ENCODE results near the gene CST9. TPM values are rescaled to one million over a fixed set of nuclear protein-coding genes. Genes with fewer than 3 reads are reported as not detected.

CST9 gene
- total and polyA plus RNA-seq, 10 of the 15 experiments (the other 5 are each of a cell fraction or from before 2014, with no cell fraction given), result not detected

GRCh38 chr20:23570178-23570760 is 35.4 kb downstream of the CST9 start:
- Histone ChIP-seq H3K9ac (ENCODE audit: control insufficient read depth, insufficient read depth, low read length) (no peak overlapping the region), H3K4me3 (no peak overlapping the region), H3K27ac (ENCODE audit: control insufficient read depth, insufficient read depth) (no peak overlapping the region), H3K27me3 (replicated peaks in 1 of 2; ENCODE audit: control insufficient read depth in 2 of 2, insufficient read depth in 2 of 2, low read length in 1 of 2) (no peaks in the 10 kb centered on the region; a peak in 2 of 4 replicates), H2AFZ (ENCODE audit: control insufficient read depth, low read depth, low read length) (no peak overlapping the region), H4K20me1 (ENCODE audit: control insufficient read depth, insufficient read depth) (no peaks in the 10 kb centered on the region), H3K9me3 (replicated peaks; ENCODE audit: control insufficient read depth, insufficient read depth, low read length) (no peaks in the 10 kb centered on the region), H3K4me1 (ENCODE audit: control insufficient read depth, insufficient read depth, low read length) (no peaks in the 10 kb centered on the region), H3K4me2 (ENCODE audit: control insufficient read depth, insufficient read depth) (no peak overlapping the region), H3K36me3 (ENCODE audit: control insufficient read depth in 2 of 2, insufficient read depth in 2 of 2, low read length in 1 of 2) (no peaks in the 10 kb centered on the region), H3K79me2 (ENCODE audit: control insufficient read depth, insufficient read depth, low read length) (no peaks in the 10 kb centered on the region)
- ChIA-PET RAD21 (ENCODE audit: unreplicated experiment) (no interaction called here), CTCF (no interaction called here), SMC1A (ENCODE audit: uncharacterized antibody, unreplicated experiment) (no interaction called here), POLR2A (no interaction called here)
- no peak for ATAC-seq
- in situ Hi-C loops (cut with MboI) (no loop called here), intact Hi-C loops (cut with micrococcal nuclease; ENCODE audit: unreplicated experiment) (no loop called here)
- FAIRE-seq, result no peak
- no TSS peak for BruUV-seq (replicated peaks)
- 13% methylated on average over 2 of the region's 2 CpGs for WGBS (ENCODE audit: insufficient coverage, insufficient replicate concordance, low lambda C conversion rate, missing lambda C conversion rate)
- no peak for DNase-seq (ENCODE audit: low read depth, low spot score)
- TF ChIP-seq EZH2 (IDR thresholded peaks at IDR 0.05; ENCODE audit: borderline replicate concordance, control insufficient read depth, low read depth, low read length) (no peak), SP1 (IDR thresholded peaks at IDR 0.05; ENCODE audit: low read depth, low read length) (no peak), ASH2L (IDR thresholded peaks at IDR 0.05; ENCODE audit: borderline replicate concordance, low read depth) (no peak), RFX5 (IDR thresholded peaks at IDR 0.05; ENCODE audit: low read depth, low read length) (no peak), IKZF2 (IDR thresholded peaks at IDR 0.05) (no peak), SUPT20H (IDR thresholded peaks at IDR 0.05; ENCODE audit: borderline replicate concordance, control insufficient read depth, low read depth, low read length) (no peak), SKIL (IDR thresholded peaks at IDR 0.05; ENCODE audit: low read depth, poor library complexity, severe bottlenecking) (no peak), ZSCAN29 (IDR thresholded peaks at IDR 0.05) (no peak), CBX5 (IDR thresholded peaks at IDR 0.05; ENCODE audit: low read depth) (no peak), EP300 (IDR thresholded peaks at IDR 0.05; ENCODE audit: borderline replicate concordance in 1 of 2, control insufficient read depth in 1 of 2, low read depth in 2 of 2, low read length in 2 of 2) (no peak), SMC3 (IDR thresholded peaks at IDR 0.05; ENCODE audit: borderline replicate concordance, low read length) (no peak), ZNF274 (IDR thresholded peaks at IDR 0.05; ENCODE audit: insufficient read depth, insufficient read length) (no peak), YY1 (IDR thresholded peaks at IDR 0.05; ENCODE audit: low read depth, low read length) (no peak), CHD2 (IDR thresholded peaks at IDR 0.05; ENCODE audit: borderline replicate concordance, low read depth, low read length) (no peak), MYB (IDR thresholded peaks at IDR 0.05; ENCODE audit: borderline replicate concordance, low read depth, low read length) (no peak), BCL11A (IDR thresholded peaks at IDR 0.05; ENCODE audit: low read depth, low read length) (no peak), KDM1A (IDR thresholded peaks at IDR 0.05; ENCODE audit: borderline replicate concordance) (no peak), CEBPZ (IDR thresholded peaks at IDR 0.05; ENCODE audit: low read depth, low read length) (no peak)
